Mucosa of stomach (tissue), 1 donor: ENCODE data around the gene VWA8.

Source experiments
- H3K27me3 ChIP-seq: one replicate; pipeline ENCODE4 v1.7.0; 2013; ENCODE audit warnings: mild to moderate bottlenecking, low read length; ENCODE audit not compliant: control insufficient read depth, insufficient read depth
- H3K36me3 ChIP-seq: one replicate; pipeline ENCODE4 v1.7.0; 2013; ENCODE audit warnings: low read length; ENCODE audit not compliant: control insufficient read depth, insufficient read depth
- H3K4me1 ChIP-seq: one replicate; pipeline ENCODE4 v1.7.0; 2013; ENCODE audit warnings: mild to moderate bottlenecking, low read length; ENCODE audit not compliant: control insufficient read depth, insufficient read depth
- H3K4me3 ChIP-seq: one replicate; pipeline ENCODE4 v1.7.0; 2013; ENCODE audit warnings: low read length
- H3K9ac ChIP-seq: one replicate; pipeline ENCODE4 v1.7.0; 2013; ENCODE audit warnings: mild to moderate bottlenecking, low read length, moderate library complexity
- H3K9me3 ChIP-seq: one replicate; pipeline ENCODE4 v1.7.0; 2013; ENCODE audit warnings: mild to moderate bottlenecking, low read length, moderate library complexity; ENCODE audit not compliant: control insufficient read depth
- donor health status: Pancreatic carcinoma.

VWA8 gene

DNA sequence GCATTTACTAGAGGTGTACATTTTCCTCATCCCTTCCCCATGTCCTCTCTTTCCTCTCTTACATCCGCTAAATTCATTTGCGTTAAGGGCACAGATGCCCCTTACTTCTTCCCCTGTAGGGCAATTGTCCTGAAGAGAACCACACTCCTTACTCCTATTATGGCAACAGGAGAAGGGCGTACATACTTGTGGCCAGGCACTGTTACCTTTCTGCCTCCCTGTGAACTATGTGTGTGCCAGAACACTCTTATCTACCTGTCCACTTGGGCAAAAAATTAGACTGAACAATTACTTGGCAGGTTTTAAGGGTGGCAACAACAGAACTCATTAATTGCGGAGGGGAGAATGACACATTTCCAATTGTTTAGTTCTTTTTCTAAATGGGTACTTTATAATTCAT is 351.1 kb downstream of the VWA8 start:
- no peaks in the 10 kb centered on the region for H3K27me3 ChIP-seq
- no peak overlapping the region for H3K9ac ChIP-seq
- no peaks in the 10 kb centered on the region for H3K9me3 ChIP-seq
- H3K4me3 ChIP-seq: no peak overlapping the region
- H3K4me1 ChIP-seq: peaks cover 5% of the 10 kb centered on the region
- H3K36me3 ChIP-seq: no peaks in the 10 kb centered on the region

DNA sequence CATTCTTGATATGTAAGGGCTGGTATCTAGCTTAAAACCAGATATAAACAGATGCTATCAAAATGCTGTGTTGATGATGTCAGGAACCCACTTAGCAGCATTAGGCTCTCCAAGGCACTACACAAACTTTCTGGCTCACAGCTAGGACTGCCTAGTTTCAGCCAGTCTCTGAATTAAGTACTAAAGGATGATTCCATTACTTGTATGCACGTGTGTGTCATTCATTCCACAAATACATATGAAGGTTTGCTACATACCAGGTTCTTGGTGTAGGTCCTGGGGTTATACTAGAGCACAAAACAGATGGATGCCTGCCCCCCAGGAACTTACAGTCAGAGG is 352.1 kb downstream of the VWA8 start:
- H3K4me1 ChIP-seq: peaks cover 5% of the 10 kb centered on the region
- H3K36me3 ChIP-seq: no peaks in the 10 kb centered on the region
- H3K9ac ChIP-seq: no peak overlapping the region
- no peaks in the 10 kb centered on the region for H3K9me3 ChIP-seq
- no peak overlapping the region for H3K4me3 ChIP-seq
- no peaks in the 10 kb centered on the region for H3K27me3 ChIP-seq

DNA sequence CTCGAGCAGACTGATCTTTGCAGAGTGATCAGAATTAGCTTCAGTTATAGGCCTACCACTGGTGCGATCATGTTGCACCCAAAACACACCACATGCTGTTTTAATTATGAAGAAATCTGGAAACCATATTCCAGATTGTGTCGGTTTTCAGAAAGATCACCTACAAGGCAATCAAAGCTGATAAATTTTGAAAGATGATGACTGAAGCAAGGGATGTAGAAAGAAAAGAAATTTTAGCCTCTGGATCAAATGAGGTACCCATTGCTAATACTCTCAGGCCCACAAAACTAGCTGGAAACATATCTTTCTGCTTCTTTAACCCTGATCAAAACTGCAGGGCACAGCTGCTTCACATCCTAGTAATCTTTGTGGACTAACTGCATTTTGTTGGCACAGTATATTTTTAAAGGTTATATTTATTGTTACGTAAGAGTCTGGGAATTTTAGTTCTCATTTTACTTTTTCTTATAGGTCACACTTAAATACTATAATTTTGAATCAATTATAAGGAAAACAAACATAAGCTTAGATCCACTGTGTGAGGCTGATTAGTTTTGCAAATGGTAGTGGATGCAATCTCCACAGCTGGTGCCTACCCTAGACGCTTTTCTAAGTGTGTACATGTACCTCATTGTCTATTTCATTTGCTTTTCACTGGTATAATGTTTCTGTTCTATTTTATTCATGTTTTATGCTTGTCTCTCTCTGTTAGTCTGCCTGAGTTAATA is 352.6 kb downstream of the VWA8 start:
- Histone ChIP-seq H3K4me1 (peaks cover 5% of the 10 kb centered on the region), H3K36me3 (no peaks in the 10 kb centered on the region), H3K4me3 (no peak overlapping the region), H3K9ac (no peak overlapping the region), H3K9me3 (no peaks in the 10 kb centered on the region), H3K27me3 (no peaks in the 10 kb centered on the region)

DNA sequence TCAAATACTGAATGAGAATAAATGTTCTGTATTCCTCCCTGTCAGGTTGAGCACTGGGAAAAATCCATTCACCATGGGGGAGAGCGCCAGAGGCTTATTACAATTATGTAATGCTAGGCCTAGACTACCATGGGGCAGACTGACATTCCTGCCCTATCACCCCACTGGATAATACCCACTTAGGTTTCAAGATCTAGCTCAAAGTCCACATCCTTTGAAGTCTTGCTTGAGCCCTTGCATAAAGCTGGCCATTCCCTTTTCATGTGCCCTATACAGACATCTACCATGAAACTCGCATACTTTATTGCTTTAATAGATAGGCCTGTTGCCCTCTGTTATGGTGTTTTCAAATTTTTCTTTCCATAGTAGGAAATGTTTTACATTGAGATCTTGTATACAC is 354.3 kb downstream of the VWA8 start:
- Histone ChIP-seq H3K9me3 (no peaks in the 10 kb centered on the region), H3K27me3 (no peaks in the 10 kb centered on the region), H3K4me3 (no peak overlapping the region), H3K4me1 (peaks cover 5% of the 10 kb centered on the region), H3K36me3 (no peaks in the 10 kb centered on the region), H3K9ac (no peak overlapping the region)

DNA sequence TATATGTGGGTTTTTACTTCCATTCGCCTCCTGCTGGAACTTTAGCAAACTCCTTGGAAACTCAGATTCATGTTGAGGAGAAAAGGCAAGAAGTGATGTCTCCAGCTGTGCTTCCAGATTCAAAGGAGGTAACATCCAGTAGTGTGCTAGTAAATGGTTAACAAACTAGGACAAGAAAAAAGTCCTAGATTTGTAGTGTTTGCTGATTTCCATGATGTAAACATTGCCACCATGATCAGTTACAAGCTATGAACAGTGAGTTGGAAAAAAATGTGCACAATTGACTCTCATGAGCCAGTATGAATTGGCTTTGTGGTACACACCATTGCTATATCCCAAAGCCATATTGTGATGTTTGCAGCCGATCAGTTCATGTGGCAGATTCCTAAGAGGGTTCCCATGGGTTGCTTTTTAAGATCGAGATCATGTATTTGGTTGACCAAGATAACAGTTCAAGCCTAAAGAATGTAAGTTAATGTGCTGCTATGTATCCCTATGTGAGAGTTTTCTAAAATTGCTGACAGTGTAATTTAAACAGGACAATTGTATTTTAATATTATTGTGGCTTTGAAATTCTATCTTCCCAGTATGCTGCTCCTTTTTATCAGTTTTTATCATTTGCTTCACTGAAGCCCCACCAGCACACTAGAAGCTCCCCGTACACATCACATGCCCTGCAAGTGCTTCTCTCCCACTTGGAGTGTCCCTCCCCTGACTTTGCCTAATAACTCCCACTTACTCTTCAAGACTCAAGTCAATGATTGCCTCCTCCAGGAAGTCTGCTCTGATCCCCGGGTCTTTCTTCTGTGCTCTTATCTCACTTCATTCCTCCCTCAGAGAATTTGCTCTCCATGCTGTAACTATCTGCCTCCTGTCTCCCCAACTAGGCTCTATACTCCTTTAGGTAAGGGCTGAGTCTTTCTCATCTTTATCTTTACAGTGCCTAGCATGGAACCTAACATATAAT is 355.3 kb downstream of the VWA8 start:
- Histone ChIP-seq H3K4me1 (peaks cover under 1% of the 10 kb centered on the region), H3K4me3 (no peak overlapping the region), H3K27me3 (no peaks in the 10 kb centered on the region), H3K9ac (no peak overlapping the region), H3K9me3 (no peaks in the 10 kb centered on the region), H3K36me3 (no peaks in the 10 kb centered on the region)

DNA sequence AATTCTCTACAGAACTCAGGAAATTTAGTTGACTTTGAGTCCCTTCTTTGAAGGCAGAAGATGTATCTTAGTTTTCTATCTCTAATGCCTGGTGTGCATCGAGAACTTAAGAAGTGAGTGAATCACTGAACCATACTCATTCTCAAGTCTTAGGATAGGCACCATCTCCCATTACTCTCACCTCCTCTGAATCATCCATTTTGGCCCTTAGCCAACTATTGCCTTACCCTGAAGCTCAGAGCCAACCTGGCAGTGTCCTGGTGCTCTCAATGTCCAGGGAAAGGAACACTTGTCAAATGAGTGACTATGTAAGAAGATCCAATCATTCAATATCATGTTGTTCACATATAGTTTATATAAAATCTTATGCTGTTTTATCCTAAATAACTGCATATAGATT is 357.0 kb downstream of the VWA8 start:
- no peaks in the 10 kb centered on the region for H3K36me3 ChIP-seq
- no peak overlapping the region for H3K9ac ChIP-seq
- no peak overlapping the region for H3K4me3 ChIP-seq
- no peaks in the 10 kb centered on the region for H3K9me3 ChIP-seq
- H3K27me3 ChIP-seq: no peaks in the 10 kb centered on the region
- no peaks in the 10 kb centered on the region for H3K4me1 ChIP-seq

DNA sequence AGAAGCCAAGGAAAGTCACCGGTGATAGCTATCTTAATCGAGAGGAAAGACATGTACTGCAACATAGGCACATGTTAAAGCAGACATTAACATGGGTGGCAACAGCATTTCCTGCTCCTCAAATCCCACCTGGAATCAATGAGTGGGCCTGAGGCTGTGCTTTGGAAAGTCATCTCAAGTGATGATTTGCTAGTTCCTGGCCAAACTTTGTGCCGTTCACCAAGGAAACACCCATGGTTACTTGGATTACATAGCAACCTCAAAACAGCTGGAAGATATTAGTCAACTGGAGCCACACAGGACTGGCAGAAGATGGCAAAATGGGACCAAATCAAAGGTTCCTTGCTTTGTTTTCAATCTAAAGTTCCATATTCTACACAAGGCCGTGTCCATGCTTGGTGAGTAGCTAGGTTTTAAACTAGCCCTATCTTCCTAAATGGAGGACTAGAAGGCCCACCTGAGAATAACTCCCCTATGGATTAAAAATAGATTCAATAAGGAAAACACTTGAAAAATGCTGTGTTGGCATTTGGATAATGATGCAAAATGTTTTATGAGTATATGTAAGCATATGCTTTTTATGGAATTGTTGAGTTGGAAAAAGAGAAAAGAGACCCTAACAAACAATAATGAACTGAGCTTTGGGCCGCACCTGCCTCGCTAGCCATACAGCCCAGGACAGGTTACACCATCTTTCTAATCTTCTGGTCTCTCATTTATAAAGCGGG is 359.0 kb downstream of the VWA8 start:
- Histone ChIP-seq H3K9ac (no peak overlapping the region), H3K4me3 (no peak overlapping the region), H3K27me3 (no peaks in the 10 kb centered on the region), H3K36me3 (no peaks in the 10 kb centered on the region), H3K4me1 (no peaks in the 10 kb centered on the region), H3K9me3 (no peaks in the 10 kb centered on the region)

DNA sequence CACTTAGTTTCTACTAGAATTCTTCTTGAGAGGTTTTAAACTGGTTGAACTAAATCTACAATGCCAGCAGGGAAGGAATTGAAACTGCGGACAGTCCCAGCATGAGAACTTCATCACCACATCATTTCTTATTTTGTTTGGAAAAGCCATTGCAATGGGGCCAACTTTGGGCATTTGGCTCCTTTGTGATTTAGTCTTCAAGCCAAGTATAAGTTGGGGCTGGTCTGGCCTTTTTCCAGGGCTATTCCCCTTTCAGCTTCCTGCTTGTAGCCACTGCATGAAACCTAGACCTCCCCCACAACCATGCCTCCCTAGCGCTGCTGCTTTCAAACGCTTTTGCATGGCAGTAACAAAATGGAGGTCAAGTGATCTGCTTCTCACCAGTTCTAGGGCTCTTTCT is 361.3 kb downstream of the VWA8 start:
- no peak overlapping the region for H3K4me3 ChIP-seq
- H3K9ac ChIP-seq: no peak overlapping the region
- no peaks in the 10 kb centered on the region for H3K4me1 ChIP-seq
- H3K36me3 ChIP-seq: no peaks in the 10 kb centered on the region
- no peaks in the 10 kb centered on the region for H3K9me3 ChIP-seq
- H3K27me3 ChIP-seq: no peaks in the 10 kb centered on the region

DNA sequence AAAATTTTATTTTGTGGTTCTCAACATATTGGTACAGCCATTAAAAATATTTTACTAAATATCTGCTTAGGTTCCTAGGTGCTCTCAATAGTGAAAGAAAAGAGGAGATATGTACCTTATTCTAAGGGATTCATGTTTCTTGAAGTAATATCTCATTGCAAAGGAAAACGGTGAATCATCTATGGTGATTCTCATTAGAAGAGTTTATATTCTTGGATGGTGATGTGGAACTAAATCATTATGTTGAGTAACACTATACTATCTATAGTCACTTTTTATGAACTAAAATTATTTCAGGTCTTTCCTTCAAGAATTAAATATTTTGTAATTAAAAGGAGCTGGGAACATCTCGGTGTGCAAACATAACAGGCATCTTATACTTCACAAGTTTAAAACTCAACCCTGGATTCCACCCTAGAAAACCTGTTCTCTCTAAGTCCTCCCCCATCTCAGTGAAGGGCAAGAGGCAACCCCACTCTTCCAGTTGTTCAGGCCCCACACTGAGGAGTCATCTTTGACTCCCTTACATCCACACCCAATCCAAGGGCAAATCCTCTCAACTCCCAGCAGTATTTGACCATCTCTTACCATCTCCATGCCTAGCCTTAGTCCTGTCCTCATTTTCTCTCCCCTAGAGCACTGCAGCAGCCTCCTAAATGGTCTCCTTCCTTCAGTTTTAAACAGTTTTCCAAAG is 363.4 kb downstream of the VWA8 start:
- no peaks in the 10 kb centered on the region for H3K9me3 ChIP-seq
- no peaks in the 10 kb centered on the region for H3K4me1 ChIP-seq
- no peaks in the 10 kb centered on the region for H3K27me3 ChIP-seq
- H3K9ac ChIP-seq: no peak overlapping the region
- no peak overlapping the region for H3K4me3 ChIP-seq
- H3K36me3 ChIP-seq: no peaks in the 10 kb centered on the region

DNA sequence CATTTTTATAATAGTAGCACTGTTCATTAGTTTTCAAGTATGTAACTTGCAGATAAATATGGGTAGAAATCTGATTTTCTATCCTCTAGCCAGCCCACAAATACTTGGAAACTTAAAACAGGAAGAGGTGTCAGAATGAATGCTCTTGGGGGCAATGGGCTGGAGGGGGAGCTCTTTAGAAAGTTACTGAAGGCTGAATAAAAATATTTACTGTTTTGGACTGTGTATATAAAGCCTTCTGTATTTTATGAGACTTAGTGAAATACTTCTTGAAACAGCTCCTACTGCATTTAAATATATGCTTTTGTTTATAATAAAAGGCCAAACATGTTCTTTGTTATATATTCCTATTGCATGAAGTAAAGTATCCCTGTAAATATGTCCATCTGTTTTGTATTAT is 364.7 kb downstream of the VWA8 start:
- Histone ChIP-seq H3K4me3 (no peak overlapping the region), H3K9ac (no peak overlapping the region), H3K9me3 (no peaks in the 10 kb centered on the region), H3K36me3 (no peaks in the 10 kb centered on the region), H3K4me1 (no peaks in the 10 kb centered on the region), H3K27me3 (no peaks in the 10 kb centered on the region)

DNA sequence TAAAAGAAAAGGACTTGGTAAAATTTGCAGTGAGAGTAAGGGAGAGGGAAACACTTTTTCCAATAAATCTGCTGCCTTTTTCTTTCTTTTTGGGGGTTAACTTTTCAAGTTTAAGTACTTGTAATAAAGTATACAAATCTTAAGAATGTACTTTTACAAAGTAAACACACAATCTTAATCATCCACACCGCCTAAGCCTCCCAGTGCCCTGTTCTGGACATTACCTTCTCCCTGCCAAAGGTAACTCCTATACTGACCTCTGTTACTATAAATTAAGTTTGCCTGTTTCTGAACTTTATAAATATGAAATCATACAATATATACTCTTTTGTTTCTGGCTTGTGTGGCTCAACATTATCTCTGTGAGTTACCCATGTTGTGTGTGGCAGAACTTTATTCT is 365.6 kb downstream of the VWA8 start:
- no peaks in the 10 kb centered on the region for H3K36me3 ChIP-seq
- H3K4me3 ChIP-seq: no peak overlapping the region
- H3K9ac ChIP-seq: no peak overlapping the region
- no peaks in the 10 kb centered on the region for H3K27me3 ChIP-seq
- H3K9me3 ChIP-seq: no peaks in the 10 kb centered on the region
- no peaks in the 10 kb centered on the region for H3K4me1 ChIP-seq
